ENCODE measurements around the gene RASAL1.

GRCh38 chr12:113171543-113171942 is 36.0 kb upstream of the RASAL1 start:
- TF ChIP-seq SIN3A (IDR thresholded peaks at IDR 0.05; ENCODE audit: borderline replicate concordance, insufficient read depth, low read length): no peak
- TF ChIP-seq TAF1 (IDR thresholded peaks at IDR 0.05; ENCODE audit: borderline replicate concordance, insufficient read depth, low read length): no peak
- TF ChIP-seq FOXP2 (optimal IDR thresholded peaks at IDR 0.05; ENCODE audit: borderline replicate concordance, extremely low read depth, extremely low read length, insufficient read depth): no peak
- TF ChIP-seq POLR2AphosphoS5 (IDR thresholded peaks at IDR 0.05; ENCODE audit: low read depth, low read length): no peak

Measured in PFSK-1 (cell line).